Measurements from ENCODE around the gene MAST4.

Gene MAST4

DNA sequence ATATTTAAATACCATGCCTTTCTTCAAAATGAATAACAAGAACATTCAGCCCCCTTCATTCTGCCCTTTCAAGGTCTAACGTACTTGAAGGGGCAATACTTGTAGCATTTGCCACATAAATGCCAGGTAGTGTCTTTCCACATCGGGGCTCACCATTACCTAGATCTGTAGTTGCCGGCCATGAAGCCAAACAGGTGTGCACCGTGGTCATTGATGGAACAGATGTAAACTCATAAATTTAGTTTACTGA, 407.4 kb downstream of the MAST4 start:
- no peak for DNase-seq

DNA sequence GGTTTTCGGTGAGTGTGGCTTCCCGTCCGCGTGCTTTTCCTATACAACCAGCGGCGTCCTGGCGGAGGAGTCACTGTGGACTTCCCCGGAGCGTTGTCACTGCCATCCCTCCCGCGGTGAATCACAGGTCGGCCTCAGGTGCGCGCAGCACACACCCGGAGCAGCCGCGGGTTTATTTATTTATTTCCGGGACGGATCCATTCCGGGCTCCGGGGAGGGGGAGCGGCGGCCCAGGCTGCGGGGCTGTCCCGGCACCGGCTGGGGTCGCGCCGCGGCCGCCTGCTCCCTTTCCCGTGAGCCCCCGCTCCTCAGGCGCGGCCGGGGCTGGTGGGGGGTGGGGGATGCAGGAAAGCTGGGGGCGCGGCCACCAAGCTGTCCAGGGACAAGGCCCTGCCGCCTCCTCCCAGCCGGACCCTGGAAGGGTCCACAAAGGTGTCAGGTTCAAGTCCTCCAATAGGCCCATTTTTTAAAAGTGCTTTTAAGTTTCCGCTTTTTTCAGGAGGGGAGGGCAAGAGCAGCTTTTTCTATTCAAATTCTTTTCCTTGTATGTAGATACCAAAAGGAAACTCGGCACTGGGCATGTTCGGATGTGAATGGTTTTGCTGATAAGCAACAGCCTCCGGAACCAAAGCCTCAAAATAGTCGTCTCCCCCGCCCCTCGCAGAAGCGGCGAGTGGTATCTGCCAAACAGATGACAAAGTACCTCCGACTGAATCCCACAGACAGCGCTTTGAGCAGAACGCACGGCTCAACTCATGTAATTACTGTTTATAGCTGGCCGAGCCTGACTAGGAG, 407.9 kb downstream of the MAST4 start:
- peak; percentile 93 for DNase-seq

DNA sequence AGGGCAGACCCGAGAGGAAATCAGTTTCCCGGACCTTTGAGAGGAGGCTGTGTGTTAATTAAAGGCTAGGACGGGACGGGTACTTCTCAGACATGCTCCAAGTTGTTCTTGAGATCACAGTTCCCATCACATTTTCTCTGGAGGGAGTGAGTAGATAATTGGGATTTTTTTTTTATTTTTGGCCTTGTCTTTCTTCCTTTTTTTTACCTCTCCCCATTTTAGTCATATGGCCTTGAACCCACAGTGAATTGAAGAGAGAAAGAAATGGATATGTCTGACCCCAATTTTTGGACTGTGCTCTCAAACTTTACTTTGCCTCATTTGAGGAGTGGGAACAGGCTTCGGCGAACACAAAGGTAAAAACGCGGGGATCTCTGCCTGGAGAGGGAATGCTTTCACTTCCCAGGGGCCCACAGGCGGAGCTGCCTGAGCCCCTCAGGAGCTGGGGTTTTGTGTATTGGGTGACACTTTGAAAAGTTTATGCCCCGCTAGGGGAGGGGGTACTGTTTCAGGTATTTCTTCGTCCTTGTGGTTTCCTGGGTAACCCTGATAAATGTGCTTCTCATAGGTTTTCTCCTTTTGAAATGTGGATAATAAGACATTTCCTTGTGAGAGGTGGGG, 408.6 kb downstream of the MAST4 start:
- peak; percentile 23 for DNase-seq

DNA sequence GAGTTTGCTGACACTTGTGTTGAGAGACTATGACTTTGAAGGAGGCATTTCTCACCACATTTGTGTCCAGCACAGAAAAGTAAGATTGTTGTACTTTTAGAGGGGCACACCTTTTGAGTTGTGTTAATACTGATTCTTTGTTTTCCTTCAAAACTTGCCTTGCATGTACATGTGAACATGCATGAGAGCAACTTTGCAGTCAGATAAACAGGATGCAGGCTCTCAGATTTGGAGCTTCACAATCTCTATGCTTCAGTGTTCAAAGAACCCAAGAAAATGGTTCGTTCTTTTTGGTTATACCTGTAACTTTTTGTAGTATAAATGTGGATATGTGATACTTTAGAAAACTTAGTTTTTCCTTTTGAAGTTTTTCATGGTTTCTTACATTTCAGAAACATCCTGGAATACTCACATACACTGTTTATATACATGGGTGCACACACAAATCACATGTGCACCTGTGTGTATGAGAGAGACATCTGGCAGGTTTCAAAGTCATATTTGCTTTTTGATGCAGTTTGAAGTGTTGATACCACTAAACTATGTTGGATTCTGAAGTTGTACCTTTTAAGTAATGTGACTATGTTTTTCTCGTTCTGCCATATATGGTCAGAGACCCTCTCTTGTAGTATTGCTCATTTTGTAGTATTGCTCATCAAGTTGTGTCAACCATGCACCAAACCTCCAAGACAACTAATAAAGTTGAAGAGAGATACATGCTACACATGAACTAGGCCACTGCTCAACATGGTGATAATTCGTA, 409.7 kb downstream of the MAST4 start:
- peak; percentile 16 for DNase-seq

DNA sequence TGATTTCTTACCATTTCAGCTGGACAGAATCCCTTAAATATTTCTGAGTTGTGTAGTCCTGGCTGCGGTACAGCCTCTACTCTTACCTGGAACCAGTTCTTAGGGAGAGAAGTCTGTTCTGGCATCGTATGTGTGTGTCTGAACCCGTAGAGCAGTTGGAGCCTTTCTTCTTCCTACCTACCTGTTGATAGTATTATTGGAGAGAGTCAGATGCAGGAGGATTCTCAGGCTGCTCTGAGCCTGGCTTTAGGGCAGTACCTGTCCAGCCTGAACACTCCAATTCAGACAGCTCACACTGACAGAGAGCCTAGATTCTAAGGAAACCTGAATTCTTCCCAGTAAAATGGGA, 410.3 kb downstream of the MAST4 start:
- DNase-seq, result no peak

DNA sequence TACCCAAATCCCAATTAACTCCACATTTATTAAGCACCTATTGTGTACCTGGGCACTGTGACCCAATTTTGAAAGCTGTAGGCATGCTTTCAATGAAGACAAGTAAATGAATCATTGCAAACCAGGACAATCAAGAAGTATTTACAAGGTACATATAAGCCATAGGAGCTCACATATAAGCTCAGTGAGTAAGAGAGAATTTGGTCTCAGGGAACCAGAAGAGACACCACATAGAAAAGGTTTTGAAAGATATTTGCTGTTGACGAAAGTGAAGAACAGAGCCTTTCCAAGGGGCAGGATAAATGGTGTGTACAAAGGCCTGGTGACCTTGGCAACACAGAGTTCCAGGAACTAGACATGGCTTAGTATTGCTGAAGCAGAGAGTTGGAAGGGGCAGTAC, 412.8 kb downstream of the MAST4 start:
- DNase-seq, result no peak

DNA sequence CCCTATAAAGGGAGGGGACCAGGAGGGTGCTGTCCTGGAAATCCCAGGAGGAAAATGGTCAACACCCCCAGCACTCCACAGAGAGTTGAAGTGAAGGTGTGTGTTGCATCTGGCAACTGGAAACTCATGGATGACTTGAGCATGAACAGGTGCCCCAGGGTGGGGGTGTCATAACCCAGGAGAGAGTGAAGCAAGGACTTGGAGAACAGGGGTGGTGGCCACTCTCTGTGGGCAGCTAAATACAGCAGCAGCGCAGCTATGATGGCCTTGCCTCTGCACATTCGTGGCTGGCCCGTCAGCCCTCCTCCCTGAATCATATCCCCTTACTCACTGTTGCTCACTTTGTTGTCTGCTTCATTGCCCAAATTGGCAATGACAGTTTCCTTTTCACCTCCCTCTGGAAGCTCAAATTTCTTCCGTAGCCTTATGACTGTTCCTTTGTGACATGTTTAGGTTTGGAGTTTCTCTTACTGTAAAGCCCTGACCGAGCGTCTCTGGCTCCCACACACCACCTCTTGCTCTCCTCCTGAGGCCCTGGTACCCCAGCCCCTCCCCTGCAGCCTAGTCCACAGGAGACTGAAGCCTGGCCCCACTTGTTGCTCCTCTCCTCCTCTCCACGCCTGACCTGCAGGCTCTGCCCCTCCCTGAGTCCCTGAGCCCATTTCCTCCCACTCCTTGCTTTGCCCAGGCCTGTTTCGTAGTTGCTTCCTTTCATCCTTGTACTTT, 414.7 kb downstream of the MAST4 start:
- no peak for DNase-seq

DNA sequence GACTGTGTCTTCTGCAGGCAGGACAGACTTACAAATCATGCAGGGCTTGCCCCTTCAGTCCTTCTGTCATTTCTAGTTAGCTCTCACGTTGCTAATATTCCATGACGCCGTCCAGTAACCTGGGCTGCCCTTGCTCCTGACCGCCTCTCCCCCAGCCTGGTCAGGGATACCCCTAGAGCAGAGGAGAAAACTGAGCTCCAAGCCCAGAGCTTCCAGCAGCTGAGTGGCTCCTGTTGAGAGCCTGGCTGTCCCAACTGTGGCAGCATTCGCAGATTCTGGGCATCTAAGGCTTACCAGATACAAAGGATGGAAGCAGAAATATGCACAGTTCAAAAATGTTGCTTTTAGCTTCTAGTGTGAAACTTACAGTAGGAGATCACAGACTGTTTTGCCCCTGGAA, 415.2 kb downstream of the MAST4 start:
- no peak for DNase-seq

DNA sequence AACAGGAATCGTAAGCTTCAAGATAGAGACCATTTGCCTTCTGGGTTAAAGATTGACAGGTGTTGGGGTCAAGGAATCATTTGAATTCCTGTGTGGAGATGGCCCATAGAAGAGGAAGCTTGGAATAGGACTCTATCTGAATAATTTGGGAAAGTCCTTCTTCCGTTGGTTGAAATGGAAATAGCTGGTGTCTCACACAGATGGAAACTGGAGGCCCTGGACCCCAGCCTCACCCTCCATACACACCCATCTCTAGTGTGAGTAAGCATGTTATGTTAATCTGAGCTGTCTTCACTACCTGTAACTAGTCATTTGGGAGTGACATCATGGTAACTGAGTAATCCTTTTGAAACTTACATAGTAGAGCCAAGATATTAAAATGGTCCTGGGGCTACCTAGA, 416.0 kb downstream of the MAST4 start:
- DNase-seq, result no peak

DNA sequence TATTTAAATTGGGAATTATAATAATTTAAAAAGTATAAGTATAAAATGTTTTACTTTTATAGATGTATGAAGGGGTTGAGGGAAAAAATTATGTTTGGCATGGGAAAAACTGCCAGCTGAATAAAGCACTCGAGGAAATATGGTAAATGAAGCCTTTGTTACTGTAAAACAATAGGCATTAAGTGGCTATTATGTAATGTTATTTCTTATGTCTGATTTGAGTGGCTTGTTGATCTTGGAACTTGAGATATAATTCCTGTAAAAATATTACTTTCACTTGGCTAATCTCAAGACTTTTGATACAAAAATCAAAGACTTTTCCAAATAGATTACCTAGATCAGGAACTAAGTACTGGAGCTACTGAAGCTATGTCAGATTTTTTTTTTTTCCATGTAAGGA, 417.5 kb downstream of the MAST4 start:
- DNase-seq, result no peak

DNA sequence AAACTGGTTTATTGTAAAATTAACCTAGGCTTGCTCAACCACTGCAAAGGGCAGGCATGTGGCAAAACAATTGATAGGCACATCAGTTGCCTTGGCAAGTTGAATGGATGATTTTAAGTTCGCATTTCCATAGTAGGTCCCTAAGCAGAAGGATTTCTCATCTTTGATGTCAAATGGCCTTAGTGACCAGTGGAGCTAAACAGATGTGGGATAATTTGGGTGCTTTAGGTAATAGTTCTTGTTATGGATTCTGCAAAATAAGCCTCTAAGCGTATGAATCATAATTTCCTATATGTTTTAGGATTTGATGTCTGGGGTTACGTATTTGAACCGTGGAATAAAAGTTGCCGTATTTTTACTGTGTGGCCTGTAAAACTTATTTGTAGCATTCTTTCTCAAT, 418.0 kb downstream of the MAST4 start:
- DNase-seq, result no peak

DNA sequence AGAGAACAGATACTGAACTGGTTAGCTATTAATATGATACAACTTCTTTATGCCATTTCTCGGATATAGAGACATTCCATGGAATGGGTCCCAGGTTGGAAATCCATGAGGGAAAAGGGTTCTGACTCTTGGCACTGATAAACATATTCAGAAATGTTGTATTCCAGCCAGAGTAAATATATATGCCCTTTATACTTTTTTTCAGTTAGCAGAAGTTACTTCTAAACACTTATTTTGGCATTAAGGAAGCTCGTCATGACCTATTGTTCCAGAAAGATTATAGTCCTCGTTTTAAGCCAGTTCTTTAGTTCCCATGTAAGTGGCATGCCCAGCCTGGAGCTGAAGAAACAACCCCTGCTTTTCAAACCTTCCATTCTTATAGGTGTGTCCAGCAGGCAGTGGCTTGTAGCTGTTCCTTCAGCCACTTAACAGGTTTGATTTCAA, 418.8 kb downstream of the MAST4 start:
- no peak for DNase-seq

DNA sequence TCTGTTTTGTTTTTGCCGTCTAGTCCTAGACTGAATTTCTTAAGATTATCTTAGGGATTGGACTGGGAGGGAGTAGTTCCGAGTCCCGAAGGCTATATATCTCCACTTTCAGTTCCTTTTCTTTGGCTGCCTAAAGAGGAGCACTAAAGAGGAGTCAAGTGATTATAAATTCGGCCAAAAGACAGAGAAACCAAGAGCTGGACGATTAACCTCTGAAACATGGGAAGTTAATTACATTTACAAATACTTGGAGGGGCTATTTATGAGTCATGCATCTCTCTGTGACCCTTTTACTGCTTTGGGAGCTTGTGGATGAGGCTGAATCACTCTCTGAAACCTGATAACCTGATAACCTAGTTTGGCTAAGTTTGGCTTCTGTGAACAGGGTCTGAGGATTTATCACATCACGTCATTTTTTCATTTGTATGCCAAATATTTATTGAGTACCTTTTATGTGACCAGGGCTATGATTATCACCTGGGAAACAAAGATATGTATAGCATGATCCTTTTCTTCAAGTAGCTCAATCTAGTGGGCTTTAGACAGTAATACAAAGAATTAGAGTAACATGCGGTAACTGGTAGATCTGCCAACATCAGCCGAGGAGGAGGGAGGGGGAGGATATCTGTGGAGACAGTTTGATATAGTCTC, 419.5 kb downstream of the MAST4 start:
- no peak for DNase-seq

DNA sequence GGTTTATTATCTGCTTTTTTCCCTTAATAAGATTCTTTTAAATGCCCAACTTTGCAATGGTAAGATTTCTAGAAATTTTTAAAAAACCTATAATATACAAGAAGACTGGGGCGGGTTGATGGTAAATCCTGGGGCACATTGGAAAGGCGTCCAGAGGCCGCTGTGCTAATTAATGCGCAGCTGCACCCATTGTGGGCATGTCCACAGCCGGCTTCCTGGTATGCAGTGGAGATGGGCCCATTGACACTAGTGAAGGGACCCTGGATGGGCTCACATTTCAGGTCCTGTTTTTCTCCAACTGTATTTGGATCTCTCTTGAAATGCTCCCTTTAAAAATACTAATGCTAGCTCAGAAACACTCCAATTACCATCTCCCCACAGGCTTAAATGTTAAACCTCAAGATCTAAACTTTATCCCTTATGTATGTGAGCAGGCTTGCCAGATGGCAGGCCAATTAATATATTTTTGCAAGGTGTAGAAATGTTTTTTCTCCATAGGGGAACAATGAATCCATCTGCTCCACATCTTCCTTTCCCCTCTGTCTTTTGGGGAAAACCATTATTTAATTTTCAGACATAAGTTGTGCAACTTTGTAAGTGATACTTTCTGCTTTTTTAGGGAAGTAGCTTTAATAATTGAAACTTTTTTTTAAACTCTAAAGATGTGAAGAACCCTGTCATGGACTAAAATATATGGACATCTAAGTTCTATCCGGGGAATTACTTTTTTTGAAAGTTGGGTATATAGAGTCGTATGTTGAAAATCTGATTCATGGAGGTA, 423.1 kb downstream of the MAST4 start:
- DNase-seq, result no peak

DNA sequence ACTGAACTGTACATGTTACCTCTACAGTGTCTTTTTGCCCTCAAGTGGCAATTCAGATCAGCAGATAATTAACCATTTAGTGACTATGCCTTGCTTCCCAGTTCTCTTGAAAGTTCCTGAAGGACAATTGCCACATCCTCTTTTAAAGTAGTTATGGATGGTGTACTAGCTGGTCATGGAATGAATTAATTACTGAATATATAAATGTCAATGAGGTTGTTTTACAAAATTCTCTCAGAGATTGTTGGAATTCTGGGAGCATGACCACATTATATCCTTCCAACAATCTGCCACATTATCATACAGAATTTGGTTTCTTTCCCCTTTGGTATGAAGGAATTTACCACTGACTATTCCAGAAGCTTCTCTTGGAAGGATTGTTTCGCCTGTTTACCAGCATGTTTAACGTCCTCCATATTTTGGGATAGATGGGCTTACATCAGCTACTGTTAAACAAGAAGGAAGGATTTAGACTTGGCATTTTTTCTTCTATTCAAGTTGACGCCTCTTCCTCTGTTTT, 424.0 kb downstream of the MAST4 start:
- no peak for DNase-seq

DNA sequence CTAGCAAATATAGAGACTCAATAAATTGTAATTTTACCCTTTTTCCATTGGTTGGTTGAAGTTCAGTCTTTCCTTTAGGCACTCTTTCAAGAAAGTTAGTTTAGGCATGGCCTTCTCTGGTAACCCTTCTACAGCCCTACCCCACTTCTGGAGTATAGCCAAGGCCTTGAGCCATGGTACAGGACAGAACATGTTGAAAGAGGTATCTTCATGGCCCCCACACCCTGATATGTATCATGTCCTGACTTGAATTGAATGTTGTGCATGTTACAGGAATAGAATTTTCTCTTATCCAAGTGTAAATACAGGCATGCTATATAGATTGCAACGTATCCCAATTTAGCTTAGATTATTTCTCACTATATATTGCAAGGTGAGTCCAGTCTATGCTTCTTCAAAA, 424.8 kb downstream of the MAST4 start:
- DNase-seq, result no peak

DNA sequence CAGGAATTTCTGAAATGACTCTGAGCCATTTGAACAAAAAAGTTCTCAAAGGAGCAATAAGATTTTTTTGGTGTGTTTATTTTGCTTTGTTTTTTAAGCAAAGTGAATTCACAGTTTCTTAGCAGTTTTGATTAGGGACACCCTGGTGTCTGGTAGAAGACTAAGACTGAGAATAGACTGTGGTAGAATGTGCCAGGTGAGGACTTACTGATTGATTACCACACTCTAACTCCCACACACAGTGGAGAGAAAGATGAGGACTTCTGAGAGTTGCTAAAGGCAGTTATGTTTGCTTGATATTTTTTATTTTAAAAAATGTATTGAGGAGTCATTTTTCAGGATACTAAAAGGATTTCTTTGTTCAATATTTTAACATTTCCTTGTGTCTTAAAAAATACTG, 425.3 kb downstream of the MAST4 start:
- no peak for DNase-seq

DNA sequence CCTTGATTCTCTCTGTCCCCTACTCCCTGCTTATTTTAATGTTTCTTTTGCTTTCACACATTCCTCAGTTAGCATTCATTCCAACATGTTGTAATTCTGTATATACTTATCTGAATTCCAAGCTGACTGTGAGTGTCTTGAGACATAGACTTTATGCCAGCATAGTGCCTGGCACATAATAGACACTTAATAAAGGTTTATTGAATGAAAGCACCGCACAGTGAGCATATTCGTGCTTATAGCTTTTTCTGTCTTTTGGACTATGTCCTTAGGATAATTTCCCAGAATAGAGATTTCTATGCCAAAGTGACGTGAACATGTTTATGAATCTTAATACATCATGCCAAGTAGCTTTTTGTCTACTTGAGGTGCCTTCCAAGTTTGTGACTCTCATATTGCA, 425.8 kb downstream of the MAST4 start:
- DNase-seq, result no peak

DNA sequence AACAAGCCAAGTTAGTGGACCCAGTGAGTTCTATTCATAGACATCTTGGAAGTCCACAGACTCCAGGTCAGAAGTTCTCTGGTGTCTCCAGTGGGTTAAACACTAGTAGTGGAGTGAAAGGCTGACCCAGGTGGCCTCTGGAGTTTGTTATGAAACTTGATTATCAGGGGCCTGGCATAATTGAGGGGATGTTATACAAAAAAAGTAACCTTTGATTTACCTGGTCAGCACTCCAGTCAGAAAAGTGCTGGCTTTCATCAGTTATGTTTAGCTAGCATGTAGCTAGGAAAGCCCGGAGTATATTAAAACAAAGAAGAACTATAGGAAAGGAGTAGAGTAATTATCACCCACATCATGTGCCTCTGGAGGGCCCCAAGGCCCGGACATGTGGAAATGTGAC, 429.3 kb downstream of the MAST4 start:
- DNase-seq, result no peak

DNA sequence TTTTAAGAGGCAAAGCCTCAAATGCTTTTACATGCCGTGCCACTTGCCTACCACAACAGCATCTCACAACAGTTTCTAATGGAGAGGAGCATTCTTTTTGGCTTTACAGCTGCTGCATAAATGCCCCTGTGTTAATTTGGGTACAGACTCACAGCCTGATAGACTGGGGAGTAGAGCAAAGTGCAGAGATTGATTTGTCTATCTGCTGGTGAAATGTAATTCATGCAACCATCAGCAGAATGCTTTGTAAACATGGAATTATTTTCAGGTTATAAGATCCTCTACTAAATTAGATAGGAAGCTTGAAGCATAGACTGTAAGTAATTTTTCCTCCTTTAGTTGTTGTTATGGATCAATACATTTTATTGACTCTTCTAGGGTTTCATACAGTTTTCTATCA, 430.1 kb downstream of the MAST4 start:
- DNase-seq, result no peak

DNA sequence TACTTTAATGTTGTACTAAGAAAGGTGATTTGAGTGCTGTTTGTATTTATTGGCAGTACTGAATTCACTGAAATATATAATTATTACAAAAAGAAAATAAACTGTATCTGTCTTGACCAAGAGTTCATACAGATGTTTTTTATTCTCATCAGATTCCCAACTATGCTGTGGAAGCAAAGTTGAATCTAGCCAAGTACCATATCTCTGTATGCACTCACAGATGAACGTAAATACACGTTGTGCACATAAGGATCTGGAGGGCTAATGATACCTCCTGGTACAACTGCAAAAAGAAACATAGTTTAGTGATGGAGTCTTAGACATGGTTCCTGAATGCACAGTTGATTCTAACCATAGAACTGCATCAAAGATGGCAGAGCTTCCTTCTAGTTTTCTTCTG, 431.0 kb downstream of the MAST4 start:
- DNase-seq, result no peak

DNA sequence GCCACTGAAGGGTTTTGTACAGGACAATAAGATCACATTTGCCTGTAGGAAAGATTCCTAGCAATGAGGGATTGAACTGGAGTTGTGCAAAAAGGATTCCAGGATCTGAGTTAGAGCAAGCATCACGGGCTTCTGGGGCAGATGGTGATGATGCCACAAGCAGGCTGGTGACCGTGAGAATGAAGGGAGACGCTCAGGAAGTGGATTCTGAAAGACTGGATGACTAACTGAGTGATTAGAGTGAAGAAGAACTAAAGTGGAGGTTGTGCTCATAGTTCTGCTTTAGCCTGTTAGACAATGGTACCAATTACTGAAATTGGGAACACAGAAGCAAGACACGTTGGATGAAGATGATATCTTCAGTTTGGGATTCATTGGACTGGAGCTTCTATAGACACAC, 432.2 kb downstream of the MAST4 start:
- no peak for DNase-seq

All from CD4-positive, alpha-beta T cell treated with Interleukin-17A for 1 hour (primary cell).